Kidney glomerular epithelial cell (primary cell): Measurements from ENCODE around the gene NDUFA7.
"Not testable (repeated sequence)": the region's sequence is repeated elsewhere in the genome, so short reads cannot be mapped to it uniquely, and the experiment has no call there.

Experiments
- DNase-seq: peaks from one replicate; lab custom pipeline; 2025; lab: John Stamatoyannopoulos, UW

NDUFA7 gene

GRCh38 chr19:8264248-8264647 lies 56.9 kb downstream of the NDUFA7 start:
- DNase-seq, result not testable (repeated sequence)

GRCh38 chr19:8262431-8262830 lies 58.7 kb downstream of the NDUFA7 start:
- DNase-seq, result no peak

- no peak for DNase-seq
Observed at GRCh38 chr19:8261881-8262280, 59.3 kb downstream of the NDUFA7 start.

- DNase-seq, result no peak
Observed at GRCh38 chr19:8261347-8261746, 59.8 kb downstream of the NDUFA7 start.
